ENCODE results near the gene WNT3.

Gene WNT3

DNA sequence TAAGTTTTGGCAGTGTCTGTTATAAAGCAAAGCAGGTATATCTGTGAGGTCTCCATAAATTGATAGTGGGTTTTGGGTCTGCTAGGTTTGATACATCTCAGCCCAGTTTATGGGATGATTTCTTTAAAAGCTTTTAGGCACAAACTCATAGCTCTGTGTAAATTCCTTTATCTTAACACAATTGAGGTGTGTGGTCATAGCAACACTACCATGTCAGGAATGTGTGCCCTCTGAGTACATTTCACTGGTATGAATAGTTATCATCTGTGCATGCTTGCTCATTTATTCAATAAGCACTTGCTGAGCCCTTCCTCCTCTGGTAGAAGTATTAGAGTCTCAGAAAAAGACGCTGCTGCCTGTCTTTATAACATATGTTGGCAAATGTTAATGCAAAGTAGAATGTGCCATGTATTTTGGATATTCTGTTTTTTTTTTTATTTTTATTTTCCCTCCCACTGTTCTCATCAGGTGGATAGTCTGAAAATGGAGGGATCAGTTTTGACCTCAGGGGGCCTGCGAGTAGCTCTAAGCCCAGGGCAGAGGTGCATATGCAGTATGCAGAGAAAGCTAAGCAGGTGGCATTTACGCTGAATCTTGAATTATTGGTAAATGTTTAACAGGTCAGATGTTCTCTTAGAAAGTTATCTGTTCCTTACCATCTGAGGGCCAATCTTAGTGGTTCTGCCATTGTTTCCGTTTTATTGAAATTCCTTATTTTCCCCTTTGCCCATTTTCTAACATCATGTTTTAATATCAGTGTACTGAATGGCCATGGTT lies 90.7 kb downstream of the WNT3 start:
- no peak for DNase-seq

DNA sequence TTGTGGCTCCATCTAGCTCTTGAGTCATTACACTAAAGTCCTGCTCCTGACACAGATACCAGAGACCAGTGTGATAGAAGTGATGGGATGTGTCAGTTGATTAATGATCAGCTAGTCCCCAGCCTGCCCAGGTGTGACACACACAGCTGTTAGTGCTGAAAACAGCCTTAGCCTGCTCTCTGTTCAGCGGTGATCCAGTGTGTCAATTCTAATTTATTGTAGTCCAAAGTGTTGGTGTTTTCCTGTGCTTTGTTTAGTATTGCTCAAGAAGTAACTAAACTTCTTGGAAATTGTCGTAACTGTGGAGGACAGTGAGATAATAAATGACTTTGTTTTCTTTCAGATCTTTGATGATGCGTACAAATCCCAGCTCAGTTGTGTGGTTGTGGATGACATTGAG lies 92.3 kb downstream of the WNT3 start:
- no peak for DNase-seq

DNA sequence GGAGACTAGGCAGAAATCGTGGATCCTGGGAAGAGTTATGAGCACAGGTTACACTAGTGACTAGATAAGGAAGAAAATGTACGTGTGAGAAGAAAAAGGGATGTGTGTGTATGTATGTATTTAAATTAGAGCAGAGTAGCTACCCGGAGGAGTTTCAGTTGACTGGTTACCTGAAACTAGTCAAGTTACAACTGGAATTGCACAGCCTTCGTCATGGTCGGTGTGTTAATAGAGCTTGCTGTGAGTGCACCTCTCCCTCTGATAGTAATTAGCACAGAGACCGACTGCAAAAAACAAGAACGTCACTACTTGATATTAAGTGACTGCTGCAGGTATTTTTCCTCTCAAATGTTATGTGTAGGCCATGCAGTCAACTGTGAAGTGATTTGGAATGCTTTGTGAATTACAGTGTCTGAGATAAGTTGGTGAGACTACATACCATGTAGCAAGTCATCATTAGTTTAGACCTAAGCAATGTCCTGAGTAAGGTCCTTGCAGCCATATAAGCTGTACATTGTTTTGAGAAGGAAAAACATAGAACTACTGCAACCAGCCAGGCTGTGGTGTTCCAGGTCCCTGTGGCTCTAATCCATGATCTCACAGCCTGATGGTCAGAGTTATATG lies 95.7 kb downstream of the WNT3 start:
- DNase-seq, result no peak

DNA sequence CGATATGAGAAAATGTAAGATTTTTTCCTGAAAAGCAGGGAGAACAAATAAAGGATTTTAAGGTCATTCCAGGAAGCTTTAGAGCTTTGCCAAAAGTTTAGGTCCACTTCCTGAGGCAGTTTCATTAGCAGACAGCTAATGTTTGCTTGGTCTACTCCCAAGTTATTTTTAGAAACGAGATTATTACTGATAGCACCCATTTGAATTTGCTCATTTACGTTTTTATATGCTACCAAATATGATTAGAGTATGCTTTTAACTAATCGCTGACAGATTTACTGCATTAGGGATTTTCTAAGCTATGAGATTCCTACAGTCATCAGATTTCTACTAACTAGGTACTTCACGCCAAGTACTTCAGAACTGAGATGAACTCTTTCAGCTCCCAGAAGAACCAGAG lies 98.1 kb downstream of the WNT3 start:
- no peak for DNase-seq

DNA sequence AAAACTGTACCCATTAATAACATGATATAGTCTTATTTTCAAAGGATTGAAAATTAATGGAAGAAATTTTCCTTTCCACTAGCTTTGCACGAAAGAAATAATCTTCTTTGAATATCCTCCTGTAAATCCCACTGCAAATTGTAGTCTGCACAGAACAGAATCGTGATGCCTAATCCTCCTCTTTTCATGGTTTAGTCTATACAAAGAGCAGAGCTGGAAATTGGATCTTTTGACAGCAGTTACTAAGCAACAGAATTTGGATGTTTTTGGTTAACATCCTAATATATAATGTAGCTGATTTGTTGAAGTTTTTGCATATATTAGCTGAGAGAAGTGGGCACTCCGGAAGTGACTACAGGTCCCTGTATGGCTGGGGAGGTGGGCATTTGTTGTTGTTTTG lies 98.6 kb downstream of the WNT3 start:
- DNase-seq, result no peak

DNA sequence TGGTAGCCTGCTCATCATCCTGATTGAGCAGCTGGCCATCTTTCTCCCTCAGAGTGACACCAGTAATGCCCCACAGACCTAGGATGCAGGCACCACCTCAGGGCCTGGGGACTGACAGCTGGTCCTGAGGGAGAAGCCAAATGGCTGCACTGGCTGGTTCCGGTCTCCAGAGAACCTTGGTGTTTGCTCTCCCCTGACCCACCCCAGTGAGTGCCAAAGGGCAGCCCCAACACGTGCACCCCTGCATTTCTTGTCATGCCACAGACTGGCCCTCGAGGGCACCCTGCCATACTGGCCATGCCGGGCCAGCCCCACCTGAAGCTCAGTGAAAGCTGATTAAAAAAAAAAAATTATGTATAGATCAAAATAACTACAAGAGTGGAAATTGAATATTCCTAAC lies 100.5 kb downstream of the WNT3 start:
- no peak for DNase-seq
